Natural killer cell (primary cell): ENCODE results near the gene BZW2. TPM values are rescaled to one million over a fixed set of nuclear protein-coding genes. Genes with fewer than 3 reads are reported as not detected.
A peak's percentile ranks its signal among the peaks of the same experiment; 100 is the strongest.
"Not testable (repeated sequence)": the region's sequence is repeated elsewhere in the genome, so short reads cannot be mapped to it uniquely, and the experiment has no call there.

Experiments used
- ATAC-seq, 3 donors: fragments of 150-1000 bp in 2 of 3; fragments of 200-7000 bp in 1 of 3; cut with Tn5 transposase; 1 replicate in 1 of 3; 2 replicates in 2 of 3; pipeline ENCODE4 v1.10.0; 2021; ENCODE audit warnings: mild to moderate bottlenecking in 2 of 3, moderate library complexity in 2 of 3
- DNase-seq, 2 donors: peaks; one replicate each; pipeline versions ENCODE4 v3.0.0 to v3.0.0-alpha.2; 2013 to 2021; ENCODE audit warnings: mixed read lengths in 1 of 2
- H3K27ac ChIP-seq: one replicate; pipeline ENCODE4 v1.5.1; 2013; ENCODE audit warnings: mild to moderate bottlenecking, low read length
- H3K27me3 ChIP-seq: one replicate; pipeline ENCODE4 v1.6.1; 2013; ENCODE audit warnings: low read length; ENCODE audit not compliant: control insufficient read depth, insufficient read depth
- H3K36me3 ChIP-seq: one replicate; pipeline ENCODE4 v1.6.1; 2013; ENCODE audit warnings: low read length; ENCODE audit not compliant: control insufficient read depth, insufficient read depth
- H3K4me1 ChIP-seq: one replicate; pipeline ENCODE4 v1.6.1; 2013; ENCODE audit warnings: low read length; ENCODE audit not compliant: control insufficient read depth, insufficient read depth
- H3K4me3 ChIP-seq: one replicate; pipeline ENCODE4 v1.5.1; 2013; ENCODE audit warnings: low read length
- H3K9me3 ChIP-seq: one replicate; pipeline ENCODE4 v1.6.1; 2013; ENCODE audit warnings: low read length; ENCODE audit not compliant: control insufficient read depth, insufficient read depth
- H3K27ac Mint-ChIP-seq, 2 donors: one replicate each; pipeline ENCODE4 v1.8.0; 2022; ENCODE audit warnings: mild to moderate bottlenecking in 2 of 2, mixed read lengths in 2 of 2, moderate library complexity in 1 of 2
- H3K27me3 Mint-ChIP-seq, 2 donors: one replicate each; pipeline ENCODE4 v1.8.0; 2022; ENCODE audit warnings: low read depth in 2 of 2, mixed read lengths in 2 of 2
- H3K36me3 Mint-ChIP-seq: one replicate; pipeline ENCODE4 v1.8.0; 2022; ENCODE audit warnings: mixed read lengths
- H3K4me1 Mint-ChIP-seq, 2 donors: one replicate each; pipeline ENCODE4 v1.8.0; 2022; ENCODE audit warnings: mixed read lengths in 2 of 2
- H3K4me3 Mint-ChIP-seq: one replicate; pipeline ENCODE4 v1.8.0; 2022; ENCODE audit warnings: mild to moderate bottlenecking, moderate library complexity, mixed read lengths
- H3K9me3 Mint-ChIP-seq, 2 donors: one replicate each; pipeline ENCODE4 v1.8.0; 2022; ENCODE audit warnings: mixed read lengths in 2 of 2
- WGBS: methylation state at CpG from one replicate; pipeline ENCODE4 v1.1.7; 2013; ENCODE audit warnings: missing lambda C conversion rate; ENCODE audit not compliant: insufficient coverage; 5-methylcytosine and 5-hydroxymethylcytosine counted together
- intact Hi-C: fragments of 100-400 bp; cut with micrococcal nuclease; formaldehyde crosslinking; loops from one replicate; pipeline ENCODE4 v1.14.2; 2022
- total RNA-seq, 4 donors: library from RNA; stranded (reverse); fragments of 120-200 nt in 1 of 4; gene quantifications; one replicate each; pipeline versions ENCODE4 v1.2.3 to v1.2.4, GENCODE V29; 2013 to 2022
- TF ChIP-seq, protein P1 (sequence below): fragments of 200-600 bp; IDR thresholded peaks from one replicate; pipeline ENCODE4 v1.8.0; 2022; ENCODE audit warnings: antibody characterized with exemption

The BZW2 gene
- total RNA-seq, 3 donors from 2014 or later (not counting 1 experiment from before 2014, with no cell fraction given) = 15.3 to 21.0 (median 19.9) TPM

DNA sequence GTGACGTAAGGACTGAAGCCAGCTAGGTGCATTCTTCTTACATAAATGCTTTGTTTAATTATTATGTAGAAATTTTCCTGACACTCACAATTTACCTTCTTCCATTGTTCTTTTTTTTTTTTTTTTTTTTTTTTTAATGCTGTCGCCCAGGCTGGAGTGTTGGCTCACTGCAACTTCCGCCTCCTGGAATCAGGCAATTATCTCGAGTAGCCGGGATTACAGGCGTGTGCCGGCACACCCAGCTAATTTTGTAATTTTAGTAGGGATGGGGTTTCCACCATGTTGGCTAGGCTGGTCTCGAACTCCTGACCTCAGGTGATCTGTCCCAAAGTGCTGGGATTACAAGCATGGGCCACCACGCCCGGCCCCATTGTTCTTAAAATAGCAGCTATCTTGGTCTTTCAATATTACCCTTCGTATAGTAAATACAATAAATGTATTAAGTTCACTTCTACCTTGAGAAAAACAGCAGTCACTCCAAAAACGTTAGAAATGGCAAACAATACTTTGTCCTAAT is 32.1 kb downstream of the BZW2 start:
- Histone ChIP-seq H3K36me3 (peaks cover 22% of the 10 kb centered on the region), H3K27ac (no peak overlapping the region), H3K9me3 (no peaks in the 10 kb centered on the region), H3K4me1 (no peaks in the 10 kb centered on the region), H3K4me3 (no peak overlapping the region), H3K27me3 (no peaks in the 10 kb centered on the region)
- peaks cover 10% of the 10 kb centered on the region for H3K36me3 Mint-ChIP-seq
- no peak overlapping the region for H3K27ac Mint-ChIP-seq
- no peaks in the 10 kb centered on the region for H3K9me3 Mint-ChIP-seq
- H3K4me3 Mint-ChIP-seq = no peak overlapping the region
- intact Hi-C loops = no loop called here
- WGBS = 94% methylated on average over 10 of the region's 12 CpGs
- peaks cover 0 to 4% of the 10 kb centered on the region in 2 donors for H3K4me1 Mint-ChIP-seq
- DNase-seq (no peak), ATAC-seq (no peak)
- H3K27me3 Mint-ChIP-seq = no peaks in the 10 kb centered on the region
- TF ChIP-seq, protein P1, sequence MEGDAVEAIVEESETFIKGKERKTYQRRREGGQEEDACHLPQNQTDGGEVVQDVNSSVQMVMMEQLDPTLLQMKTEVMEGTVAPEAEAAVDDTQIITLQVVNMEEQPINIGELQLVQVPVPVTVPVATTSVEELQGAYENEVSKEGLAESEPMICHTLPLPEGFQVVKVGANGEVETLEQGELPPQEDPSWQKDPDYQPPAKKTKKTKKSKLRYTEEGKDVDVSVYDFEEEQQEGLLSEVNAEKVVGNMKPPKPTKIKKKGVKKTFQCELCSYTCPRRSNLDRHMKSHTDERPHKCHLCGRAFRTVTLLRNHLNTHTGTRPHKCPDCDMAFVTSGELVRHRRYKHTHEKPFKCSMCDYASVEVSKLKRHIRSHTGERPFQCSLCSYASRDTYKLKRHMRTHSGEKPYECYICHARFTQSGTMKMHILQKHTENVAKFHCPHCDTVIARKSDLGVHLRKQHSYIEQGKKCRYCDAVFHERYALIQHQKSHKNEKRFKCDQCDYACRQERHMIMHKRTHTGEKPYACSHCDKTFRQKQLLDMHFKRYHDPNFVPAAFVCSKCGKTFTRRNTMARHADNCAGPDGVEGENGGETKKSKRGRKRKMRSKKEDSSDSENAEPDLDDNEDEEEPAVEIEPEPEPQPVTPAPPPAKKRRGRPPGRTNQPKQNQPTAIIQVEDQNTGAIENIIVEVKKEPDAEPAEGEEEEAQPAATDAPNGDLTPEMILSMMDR = no peak

DNA sequence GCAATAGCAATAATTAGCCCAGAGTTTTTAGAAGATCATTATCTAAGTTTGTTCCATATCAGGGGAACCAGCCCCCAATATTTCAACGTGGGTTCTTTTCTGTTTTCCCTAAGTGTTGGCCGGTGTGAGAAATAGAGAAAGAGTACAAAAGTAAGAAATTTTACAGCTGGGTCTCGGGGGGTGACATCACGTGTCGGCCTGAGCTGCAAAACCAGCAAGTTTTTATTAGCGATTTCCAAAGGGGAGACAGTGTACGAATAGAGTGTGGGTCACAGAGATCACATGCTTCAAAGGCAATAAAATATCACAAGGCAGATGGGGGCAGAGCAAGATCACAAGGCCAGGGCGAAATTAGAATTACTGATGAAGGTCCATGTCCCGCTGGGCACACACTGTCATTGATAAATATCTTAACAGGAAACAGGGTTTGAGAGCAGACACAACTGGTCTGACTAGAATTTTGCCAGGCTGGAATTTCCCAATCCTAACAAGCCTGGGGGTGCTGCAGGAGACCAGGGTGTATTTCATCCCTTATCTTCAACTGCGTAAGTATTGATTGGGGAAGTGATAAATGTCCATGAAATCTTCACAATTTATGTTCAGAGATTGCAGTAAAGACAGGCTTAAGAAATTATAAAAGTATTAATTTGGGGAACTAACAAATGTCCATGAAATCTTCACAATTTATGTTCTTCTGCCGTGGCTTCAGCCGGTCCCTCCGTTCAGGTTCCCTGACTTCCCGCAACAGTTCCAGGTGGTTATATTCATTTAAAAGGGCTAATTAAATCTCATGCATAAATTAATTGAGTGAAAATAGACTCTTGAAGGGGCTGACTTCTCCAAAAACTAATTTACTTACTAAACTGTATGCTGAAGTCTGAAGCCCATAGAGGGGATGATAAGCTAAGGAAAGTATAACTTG is 32.9 kb downstream of the BZW2 start:
- H3K9me3 ChIP-seq, DNase-seq, H3K4me1 ChIP-seq, H3K27ac Mint-ChIP-seq, H3K36me3 Mint-ChIP-seq, H3K4me1 Mint-ChIP-seq, intact Hi-C loops, H3K27me3 ChIP-seq, H3K9me3 Mint-ChIP-seq, H3K4me3 Mint-ChIP-seq, H3K4me3 ChIP-seq, ATAC-seq, H3K27ac ChIP-seq, H3K27me3 Mint-ChIP-seq: not testable (repeated sequence)
- H3K36me3 ChIP-seq = peaks cover 27% of the 10 kb centered on the region
- WGBS = over 99% methylated on average over 13 of the region's 14 CpGs

DNA sequence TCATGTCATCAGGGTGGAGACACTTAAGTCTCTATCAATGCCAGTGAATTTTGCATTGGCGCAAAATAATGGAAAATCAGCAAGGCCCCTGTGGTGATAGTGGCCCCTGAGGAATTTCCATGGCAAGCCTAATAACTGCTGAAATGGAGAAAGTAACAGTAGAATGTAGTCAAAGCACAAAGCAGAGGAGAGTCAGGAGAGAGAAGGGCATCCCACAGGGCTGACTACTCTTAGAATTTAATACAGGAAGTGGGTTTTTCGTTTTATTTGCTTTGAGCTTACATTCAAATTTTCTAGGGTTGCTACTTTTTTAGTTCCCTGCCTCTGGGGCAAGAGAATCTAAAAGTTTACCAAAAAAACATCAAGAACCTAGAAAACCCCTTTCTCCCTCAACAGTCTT is 39.0 kb downstream of the BZW2 start:
- Histone ChIP-seq H3K9me3 (no peaks in the 10 kb centered on the region), H3K36me3 (peaks cover 28% of the 10 kb centered on the region), H3K4me1 (no peaks in the 10 kb centered on the region), H3K27me3 (no peaks in the 10 kb centered on the region), H3K27ac (no peak overlapping the region), H3K4me3 (no peak overlapping the region)
- WGBS = 47% methylated on average over 2 of the region's 2 CpGs
- Mint-ChIP-seq H3K27ac (peak overlapping the region; percentile 30 to 53), H3K4me1 (peaks cover 10 to 13% of the 10 kb centered on the region in 2 donors), H3K27me3 (no peaks in the 10 kb centered on the region), H3K4me3 (no peak overlapping the region), H3K36me3 (peaks cover 18% of the 10 kb centered on the region), H3K9me3 (no peaks in the 10 kb centered on the region)
- intact Hi-C loops = no loop called here
- peak in 1 of 2 donors; percentile 30 for DNase-seq
- TF ChIP-seq, protein P1 = no peak
- no peak for ATAC-seq

DNA sequence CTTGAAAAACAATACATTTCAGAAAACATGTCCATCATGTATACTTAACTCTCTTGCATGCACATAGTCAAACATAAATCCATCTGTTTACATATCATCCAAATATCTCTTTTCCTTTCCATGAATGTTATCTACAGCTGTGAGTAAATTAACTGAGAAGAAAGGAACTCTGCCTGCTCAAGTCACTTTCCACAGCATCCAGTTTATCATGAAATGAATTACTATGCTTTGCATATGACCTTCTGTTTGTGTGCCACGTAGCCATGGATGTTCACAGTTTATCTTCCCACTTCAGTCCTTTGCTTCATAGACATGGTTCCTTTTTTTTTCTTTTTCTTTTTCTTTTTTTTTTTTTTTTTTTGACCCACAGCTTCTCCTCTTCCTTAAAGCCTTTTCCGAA is 39.6 kb downstream of the BZW2 start:
- H3K4me3 ChIP-seq = no peak overlapping the region
- no peaks in the 10 kb centered on the region for H3K27me3 Mint-ChIP-seq
- intact Hi-C loops = no loop called here
- ATAC-seq = no peak
- no peak overlapping the region for H3K27ac ChIP-seq
- H3K36me3 ChIP-seq = peaks cover 31% of the 10 kb centered on the region
- peaks cover 19% of the 10 kb centered on the region for H3K36me3 Mint-ChIP-seq
- peak overlapping the region in 1 of 2 donors; percentile 30 for H3K27ac Mint-ChIP-seq
- no peaks in the 10 kb centered on the region for H3K9me3 Mint-ChIP-seq
- DNase-seq = no peak
- H3K9me3 ChIP-seq = no peaks in the 10 kb centered on the region
- no peaks in the 10 kb centered on the region for H3K4me1 ChIP-seq
- H3K4me3 Mint-ChIP-seq = no peak overlapping the region
- TF ChIP-seq, protein P1 = no peak
- no peaks in the 10 kb centered on the region for H3K27me3 ChIP-seq
- H3K4me1 Mint-ChIP-seq = peaks cover 10 to 13% of the 10 kb centered on the region in 2 donors
- 97% methylated on average over 2 of the region's 2 CpGs for WGBS
